Posterior cingulate gyrus (tissue), 11 donors: ENCODE data around the gene CCDC93.

Experiments used
- DNase-seq, 10 donors: peaks; one replicate each; pipeline versions ENCODE4 v3.0.0 to v3.0.0-alpha.2; 2020 to 2021; ENCODE audit warnings: mixed read lengths in 3 of 10
- intact Hi-C: fragments of 100-400 bp; cut with DNase I; formaldehyde crosslinking; loops from one replicate; pipeline ENCODE4 v1.15.1; 2023

Gene CCDC93

GRCh38 chr2:117996525-117996924 is 17.3 kb downstream of the CCDC93 start:
- DNase-seq = no peak
- intact Hi-C loops = no loop called here

- DNase-seq = no peak
- intact Hi-C loops = no loop called here
Measured at GRCh38 chr2:117994729-117995128, 19.1 kb downstream of the CCDC93 start.

- intact Hi-C loops = no loop called here
- no peak for DNase-seq
Measured at GRCh38 chr2:117989854-117990438, 23.9 kb downstream of the CCDC93 start.

DNA sequence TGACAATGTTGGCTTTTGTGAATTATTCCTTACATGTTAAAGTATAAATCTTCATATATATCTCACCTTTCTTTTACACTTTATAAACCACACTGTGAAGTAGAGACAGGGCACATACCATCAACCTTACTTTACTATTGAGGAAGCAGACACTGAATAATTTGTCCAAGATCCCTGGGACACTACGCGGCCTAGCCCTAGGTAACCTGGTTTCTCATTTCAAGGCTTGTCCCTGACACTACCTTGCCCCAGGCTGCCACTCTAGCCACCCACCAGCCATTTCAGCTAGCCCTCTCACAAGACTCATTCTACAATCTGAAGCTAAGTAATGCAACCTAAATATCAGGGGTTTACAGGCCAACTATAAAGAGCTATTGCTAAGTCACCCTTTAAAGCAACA is 26.7 kb downstream of the CCDC93 start:
- no peak for DNase-seq
- intact Hi-C loops = no loop called here

DNA sequence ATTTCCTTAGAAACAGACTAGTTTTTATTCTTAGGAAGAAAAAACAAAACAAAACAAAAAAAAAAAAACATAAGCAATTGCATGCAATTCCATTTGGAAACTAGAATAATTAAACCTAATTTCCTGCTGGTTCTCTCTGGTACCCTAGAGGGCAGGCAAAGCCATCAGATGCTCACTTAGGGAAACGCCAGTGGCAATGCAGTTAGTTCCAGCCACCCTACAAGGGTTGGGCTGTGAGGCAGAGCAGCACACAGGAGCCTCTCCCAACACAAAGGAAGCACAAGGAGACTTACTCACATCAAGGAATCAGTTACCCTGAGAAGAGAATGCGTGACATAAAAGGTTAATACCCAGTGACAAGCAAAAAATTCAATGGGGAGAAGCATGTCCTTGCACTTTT is 28.8 kb downstream of the CCDC93 start:
- intact Hi-C loops = no loop called here
- DNase-seq = no peak

- DNase-seq = no peak
- intact Hi-C loops = no loop called here
Measured at GRCh38 chr2:117984208-117984607, 29.7 kb downstream of the CCDC93 start.

- DNase-seq = no peak
- intact Hi-C loops = no loop called here
Measured at GRCh38 chr2:117983040-117983439, 30.8 kb downstream of the CCDC93 start.

DNA sequence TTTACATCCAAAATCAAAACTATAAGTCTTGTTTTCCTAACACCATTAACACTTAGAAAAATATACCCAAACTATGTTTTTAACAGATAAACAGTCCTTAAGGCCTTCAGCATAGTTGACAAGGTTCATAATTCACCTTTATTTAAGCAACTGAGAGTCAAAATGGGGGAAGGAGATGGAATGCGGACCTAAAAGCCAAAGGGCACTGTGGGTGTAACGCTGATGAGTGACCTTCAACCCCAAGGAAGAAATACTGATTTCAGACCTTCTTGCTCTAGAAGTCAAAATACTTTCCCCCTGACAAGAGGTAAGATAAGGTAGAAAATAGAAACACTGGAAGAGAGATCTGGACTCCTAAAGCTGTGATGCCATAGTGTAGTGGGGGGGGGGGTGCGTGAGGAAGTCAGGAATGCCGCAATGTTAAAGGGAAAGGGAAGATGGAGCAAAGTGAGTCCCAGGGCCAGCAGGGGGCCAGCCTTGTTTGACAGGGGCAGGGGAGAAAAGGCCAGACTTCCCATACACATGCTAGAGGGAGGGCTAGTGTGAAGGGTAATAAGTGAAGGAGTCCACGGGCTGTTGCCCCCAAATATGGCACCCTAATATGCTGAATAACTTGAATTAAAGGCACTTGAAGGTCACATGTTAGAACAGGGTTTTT is 31.4 kb downstream of the CCDC93 start:
- intact Hi-C loops = no loop called here
- no peak for DNase-seq

- intact Hi-C loops = no loop called here
- no peak for DNase-seq
Measured at GRCh38 chr2:117981810-117982209, 32.1 kb downstream of the CCDC93 start.

GRCh38 chr2:117980783-117981676 is 32.8 kb downstream of the CCDC93 start:
- no peak for DNase-seq
- intact Hi-C loops = no loop called here

GRCh38 chr2:117979911-117980701 is 33.8 kb downstream of the CCDC93 start:
- DNase-seq = no peak
- intact Hi-C loops = no loop called here

GRCh38 chr2:117977696-117978095 is 36.2 kb downstream of the CCDC93 start:
- intact Hi-C loops = no loop called here
- no peak for DNase-seq

DNA sequence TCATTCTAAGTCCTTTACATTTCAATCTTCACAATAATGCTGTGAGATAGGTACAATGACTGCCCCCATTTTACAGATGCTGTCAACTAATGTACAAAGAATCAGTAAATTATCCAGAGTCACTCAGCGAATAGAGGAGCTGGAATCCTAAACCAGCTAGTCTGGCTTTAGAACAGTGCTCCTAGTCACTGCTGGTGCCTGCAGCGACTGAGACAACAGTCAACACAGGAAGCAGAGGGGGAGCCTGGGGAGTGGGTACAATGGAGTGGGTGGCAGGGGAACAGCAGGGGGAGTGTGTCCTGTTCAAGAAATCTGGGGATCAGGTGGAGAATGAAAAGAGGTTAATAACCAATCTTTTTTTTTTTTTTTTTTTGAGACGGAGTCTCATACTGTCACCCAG is 37.3 kb downstream of the CCDC93 start:
- DNase-seq = no peak
- intact Hi-C loops = no loop called here

DNA sequence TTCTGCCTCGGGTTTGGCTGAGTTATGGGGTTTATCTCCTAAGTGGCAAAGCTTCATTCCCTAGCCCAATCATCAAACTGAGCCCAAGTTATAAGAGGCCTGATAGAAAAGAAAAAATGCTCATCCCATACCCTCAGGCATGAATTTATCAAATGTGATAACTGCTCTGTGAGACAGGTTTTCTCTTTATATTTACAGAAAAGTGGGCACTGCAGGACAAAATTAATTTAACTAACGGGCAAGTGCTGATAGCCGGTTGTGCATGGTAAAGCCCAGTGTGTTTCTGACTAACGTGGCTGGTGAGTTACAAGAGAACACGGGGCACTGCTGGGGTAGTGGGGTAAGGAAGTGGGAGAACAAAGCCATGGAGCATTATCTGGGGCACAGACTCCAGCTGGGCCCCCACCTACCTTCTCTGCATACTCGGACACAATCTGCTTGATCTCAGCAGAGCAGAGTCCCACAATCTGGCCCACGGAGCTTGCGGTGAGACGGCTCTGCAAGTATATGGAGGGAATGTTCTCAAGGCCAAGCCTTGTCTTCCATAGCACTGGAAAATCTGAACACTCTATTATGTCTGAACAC is 40.3 kb downstream of the CCDC93 start:
- intact Hi-C loops = no loop called here
- DNase-seq = no peak

DNA sequence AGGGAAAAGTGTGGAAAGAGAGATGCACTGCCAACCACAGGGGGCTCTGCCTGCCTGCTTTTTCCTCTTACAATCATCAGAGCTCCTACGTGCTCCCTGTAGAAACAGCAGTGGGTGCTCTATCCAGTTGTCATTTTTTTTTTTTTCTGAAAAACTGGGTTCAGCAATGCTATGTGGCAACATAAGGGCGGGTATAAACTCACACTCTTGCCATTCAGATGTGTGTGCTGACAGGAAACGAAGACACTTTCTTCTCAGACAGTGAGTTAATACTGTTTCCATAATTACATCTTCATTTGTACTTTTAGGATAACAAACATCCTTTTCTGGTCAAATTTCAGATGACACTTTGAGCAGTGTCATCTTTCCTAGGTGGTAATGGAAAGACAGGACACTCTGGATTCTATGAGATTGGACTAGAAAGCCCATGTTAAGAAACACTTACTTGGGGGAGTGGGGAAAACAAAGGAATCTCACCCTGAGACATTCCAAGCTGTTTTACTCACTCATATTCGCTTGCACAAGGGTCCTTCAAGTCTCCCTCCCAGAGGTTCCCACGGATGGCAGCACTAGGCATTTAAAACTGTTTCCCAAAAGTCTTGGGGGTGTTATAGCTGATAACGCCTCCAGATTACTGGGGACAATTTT is 41.3 kb downstream of the CCDC93 start:
- intact Hi-C loops = no loop called here
- DNase-seq = no peak

GRCh38 chr2:117968722-117969121 is 45.1 kb downstream of the CCDC93 start:
- DNase-seq = no peak
- intact Hi-C loops = no loop called here

- intact Hi-C loops = no loop called here
- DNase-seq = no peak
Measured at GRCh38 chr2:117967977-117968718, 45.7 kb downstream of the CCDC93 start.

DNA sequence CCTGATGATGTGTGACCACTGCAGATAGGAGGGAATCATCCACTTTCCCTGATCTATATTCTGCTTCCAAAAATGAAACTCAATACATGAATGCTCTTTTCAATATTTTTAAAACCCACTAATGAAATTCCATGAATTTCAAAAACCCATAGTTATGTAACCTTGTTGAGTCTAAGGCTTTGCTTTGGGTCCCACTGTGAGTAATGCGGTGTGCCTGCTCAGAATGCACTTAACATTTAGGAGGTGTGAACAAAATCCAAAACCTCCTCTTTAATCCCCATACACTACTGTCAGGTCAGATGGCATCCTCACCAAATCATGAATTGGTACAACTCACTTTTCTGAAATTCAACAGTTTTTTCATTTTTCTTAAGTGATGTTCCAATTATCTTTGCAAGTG is 50.4 kb downstream of the CCDC93 start:
- no peak for DNase-seq
- intact Hi-C loops = no loop called here

- intact Hi-C loops = no loop called here
- DNase-seq = no peak
Measured at GRCh38 chr2:117961201-117961600, 52.7 kb downstream of the CCDC93 start.
